ENCODE results near the gene TRPC3.

TRPC3 gene

GRCh38 chr4:121851354-121851753 is 100.5 kb downstream of the TRPC3 start:
- no peak for DNase-seq (ENCODE audit: extremely low read depth, low read depth)
- no peak for TF ChIP-seq CTCF (IDR thresholded peaks at IDR 0.05; ENCODE audit: low read depth, low read length)

- TF ChIP-seq CTCF (IDR thresholded peaks at IDR 0.05; ENCODE audit: low read depth, low read length): no peak
- no peak for DNase-seq (ENCODE audit: extremely low read depth, low read depth)
Measured at GRCh38 chr4:121846662-121847061, 105.2 kb downstream of the TRPC3 start.

GRCh38 chr4:121842862-121843261 is 109.0 kb downstream of the TRPC3 start:
- no peak for DNase-seq (ENCODE audit: extremely low read depth, low read depth)
- TF ChIP-seq CTCF (IDR thresholded peaks at IDR 0.05; ENCODE audit: low read depth, low read length): no peak

DNA sequence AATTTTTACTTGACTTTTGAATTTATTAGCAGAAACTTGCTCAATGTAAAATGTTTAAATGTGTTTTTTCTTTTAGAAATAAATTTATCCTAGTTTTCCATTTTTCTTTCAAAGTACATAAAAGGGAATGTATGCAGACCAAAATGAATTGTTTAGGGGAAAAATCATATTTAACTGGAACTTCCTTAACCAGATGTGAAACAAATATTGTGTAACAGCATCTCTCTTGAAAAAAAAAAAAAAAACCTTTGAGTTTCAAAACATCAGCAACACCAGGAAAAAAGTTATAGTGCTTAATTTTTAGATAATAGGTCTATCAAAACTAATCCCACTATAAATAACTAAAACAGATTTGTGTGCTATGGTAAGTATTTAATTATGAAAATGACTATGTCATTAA is 113.7 kb downstream of the TRPC3 start:
- no peak for DNase-seq (ENCODE audit: extremely low read depth, low read depth)
- no peak for TF ChIP-seq CTCF (IDR thresholded peaks at IDR 0.05; ENCODE audit: low read depth, low read length)

DNA sequence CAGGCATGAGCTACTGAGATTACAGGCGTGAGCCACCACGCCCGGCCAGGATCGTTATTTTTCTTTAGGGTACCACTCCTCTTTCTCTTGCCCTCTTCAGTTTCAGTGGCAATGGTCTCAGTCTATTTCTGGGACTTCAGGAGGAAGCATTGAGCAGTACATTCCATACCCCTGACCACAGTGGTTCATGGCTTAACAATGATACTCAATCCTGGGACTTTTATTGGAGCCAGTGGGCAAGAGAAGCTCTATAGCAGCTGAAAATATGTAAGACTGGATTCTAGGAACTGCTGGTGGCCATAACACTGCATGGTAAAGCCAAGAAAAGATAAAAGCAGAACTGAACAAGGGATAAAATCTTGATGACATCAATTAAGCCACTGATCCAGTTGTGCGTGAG is 122.3 kb downstream of the TRPC3 start:
- TF ChIP-seq CTCF (IDR thresholded peaks at IDR 0.05; ENCODE audit: low read depth, low read length): no peak

More for the DNA sequence above, 122.3 kb downstream of the TRPC3 start:
- DNase-seq (ENCODE audit: extremely low read depth, low read depth): no peak
